Measurements from ENCODE around the gene MSGN1. TPM values are rescaled to one million over a fixed set of nuclear protein-coding genes. Genes with fewer than 3 reads are reported as not detected.

Gene MSGN1, protein sequence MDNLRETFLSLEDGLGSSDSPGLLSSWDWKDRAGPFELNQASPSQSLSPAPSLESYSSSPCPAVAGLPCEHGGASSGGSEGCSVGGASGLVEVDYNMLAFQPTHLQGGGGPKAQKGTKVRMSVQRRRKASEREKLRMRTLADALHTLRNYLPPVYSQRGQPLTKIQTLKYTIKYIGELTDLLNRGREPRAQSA
- not detected for total RNA-seq

DNA sequence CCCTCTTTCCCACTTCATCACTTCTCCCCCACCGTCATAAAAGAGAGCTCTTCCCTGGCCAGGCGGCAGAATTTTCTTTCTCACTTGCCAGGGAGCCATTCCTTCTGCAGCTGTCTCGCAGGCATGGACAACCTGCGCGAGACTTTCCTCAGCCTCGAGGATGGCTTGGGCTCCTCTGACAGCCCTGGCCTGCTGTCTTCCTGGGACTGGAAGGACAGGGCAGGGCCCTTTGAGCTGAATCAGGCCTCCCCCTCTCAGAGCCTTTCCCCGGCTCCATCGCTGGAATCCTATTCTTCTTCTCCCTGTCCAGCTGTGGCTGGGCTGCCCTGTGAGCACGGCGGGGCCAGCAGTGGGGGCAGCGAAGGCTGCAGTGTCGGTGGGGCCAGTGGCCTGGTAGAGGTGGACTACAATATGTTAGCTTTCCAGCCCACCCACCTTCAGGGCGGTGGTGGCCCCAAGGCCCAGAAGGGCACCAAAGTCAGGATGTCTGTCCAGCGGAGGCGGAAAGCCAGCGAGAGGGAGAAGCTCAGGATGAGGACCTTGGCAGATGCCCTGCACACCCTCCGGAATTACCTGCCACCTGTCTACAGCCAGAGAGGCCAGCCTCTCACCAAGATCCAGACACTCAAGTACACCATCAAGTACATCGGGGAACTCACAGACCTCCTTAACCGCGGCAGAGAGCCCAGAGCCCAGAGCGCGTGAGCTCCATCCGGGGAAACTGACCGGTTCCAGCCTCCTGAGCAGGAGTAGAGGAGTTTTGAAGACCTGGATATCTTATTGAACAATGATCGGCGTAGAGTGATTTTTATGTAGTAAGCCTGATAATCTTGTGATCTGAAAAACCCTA is at the start of gene MSGN1:
Gene MSGN1, plus strand, starts transcription at position 65 of the 850 bp plus-strand sequence. Its CDS starts 59 bp downstream, at position 124.
- Mint-ChIP-seq H3K4me3 (no peak within 1 kb of the TSS), H3K27me3 (ENCODE audit: low read depth) (peaks cover 5% of the 10 kb centered on the region), H3K4me1 (ENCODE audit: low read depth) (peaks cover under 1% of the 10 kb centered on the region), H3K36me3 (ENCODE audit: insufficient read depth) (no peaks in the 10 kb centered on the region), H3K9me3 (no peaks in the 10 kb centered on the region)
- DNase-seq (no peak), ATAC-seq (no peak)

DNA sequence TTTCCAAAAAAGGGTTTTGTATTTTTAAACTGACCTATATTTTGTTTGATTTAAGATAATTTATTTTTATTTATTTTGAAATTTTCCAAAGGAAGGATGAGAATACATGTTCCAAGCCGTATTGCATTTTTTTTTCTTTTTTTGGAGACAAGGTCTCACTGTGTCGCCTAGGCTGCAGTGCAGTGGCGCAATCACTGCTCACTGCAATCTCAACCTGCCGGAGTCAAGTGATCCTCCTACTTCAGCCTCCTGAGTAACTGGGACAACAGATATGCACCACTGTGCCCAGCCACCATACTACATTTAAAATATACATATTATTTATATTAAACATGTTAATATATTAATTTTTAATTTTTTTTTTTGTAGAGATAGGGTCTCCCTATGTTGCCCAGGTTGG is 47.4 kb upstream of the MSGN1 start:
- Mint-ChIP-seq H3K9me3 (no peaks in the 10 kb centered on the region), H3K27me3 (ENCODE audit: low read depth) (no peaks in the 10 kb centered on the region), H3K4me3 (no peak overlapping the region), H3K36me3 (ENCODE audit: insufficient read depth) (peaks cover 12% of the 10 kb centered on the region), H3K4me1 (ENCODE audit: low read depth) (no peaks in the 10 kb centered on the region)
- DNase-seq = no peak
- ATAC-seq = no peak

DNA sequence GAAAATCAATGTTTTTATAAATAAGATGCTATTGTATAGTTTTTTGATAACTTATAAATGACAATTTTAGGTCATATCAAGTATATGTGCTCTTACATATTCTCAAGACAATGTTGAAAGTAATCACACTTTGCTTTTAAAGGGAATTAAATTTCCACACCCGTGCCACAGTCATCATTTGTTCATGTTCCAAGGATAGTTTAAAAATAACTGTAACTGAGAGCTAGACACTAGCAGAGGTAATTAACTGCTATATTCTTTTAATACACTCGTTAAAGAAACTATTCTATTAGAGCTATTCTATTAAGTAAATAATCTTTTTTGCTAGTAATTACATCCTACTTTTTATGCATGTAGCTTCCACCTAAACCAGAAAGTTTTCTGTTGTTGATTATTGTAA is 44.3 kb upstream of the MSGN1 start:
- Mint-ChIP-seq H3K4me1 (ENCODE audit: low read depth) (no peaks in the 10 kb centered on the region), H3K4me3 (no peak overlapping the region), H3K36me3 (ENCODE audit: insufficient read depth) (peaks cover 16% of the 10 kb centered on the region), H3K27me3 (ENCODE audit: low read depth) (no peaks in the 10 kb centered on the region), H3K9me3 (no peaks in the 10 kb centered on the region)
- DNase-seq (no peak), ATAC-seq (no peak)

DNA sequence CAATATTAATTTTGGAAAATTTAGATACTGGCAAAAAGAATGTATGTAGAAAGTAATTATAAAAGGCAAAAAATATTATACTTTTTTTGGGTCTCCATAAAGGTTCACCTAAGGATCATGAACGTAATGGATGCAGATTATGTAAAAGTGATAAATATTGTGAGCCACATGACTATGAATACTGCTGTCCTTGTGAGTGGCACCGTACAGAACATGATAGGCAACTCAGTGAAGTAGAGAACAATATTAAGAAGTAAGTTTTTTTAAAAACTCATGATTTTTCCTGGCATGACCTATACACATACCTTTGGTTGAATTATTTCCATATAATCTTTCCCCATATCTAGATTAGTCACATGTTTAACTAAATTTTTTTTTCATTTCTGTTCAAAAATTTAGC is 43.7 kb upstream of the MSGN1 start:
- ATAC-seq (no peak), DNase-seq (no peak)
- no peaks in the 10 kb centered on the region for H3K9me3 Mint-ChIP-seq
- H3K4me1 Mint-ChIP-seq (ENCODE audit: low read depth) = no peaks in the 10 kb centered on the region
- no peaks in the 10 kb centered on the region for H3K27me3 Mint-ChIP-seq (ENCODE audit: low read depth)
- H3K36me3 Mint-ChIP-seq (ENCODE audit: insufficient read depth) = peaks cover 13% of the 10 kb centered on the region
- H3K4me3 Mint-ChIP-seq = no peak overlapping the region

DNA sequence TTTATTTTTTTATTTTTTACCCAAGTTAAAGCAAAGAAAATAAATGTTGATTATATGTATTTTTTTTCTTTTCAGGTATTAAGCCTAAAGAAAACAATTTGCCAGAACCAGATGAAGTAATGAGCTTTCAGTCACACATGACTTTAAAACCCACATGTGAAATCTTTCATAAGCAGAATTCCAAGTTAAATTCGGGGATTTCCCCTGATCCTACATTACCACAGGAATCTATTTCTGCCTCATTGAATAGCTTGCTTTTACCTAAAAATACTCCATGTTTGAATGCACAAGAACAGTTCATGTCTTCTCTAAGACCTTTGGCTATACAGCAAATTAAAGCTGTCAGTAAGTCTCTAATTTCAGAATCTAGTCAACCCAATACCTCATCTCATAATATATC is 35.7 kb upstream of the MSGN1 start:
- Mint-ChIP-seq H3K9me3 (no peaks in the 10 kb centered on the region), H3K4me1 (ENCODE audit: low read depth) (no peaks in the 10 kb centered on the region), H3K4me3 (no peak overlapping the region), H3K36me3 (ENCODE audit: insufficient read depth) (peaks cover 21% of the 10 kb centered on the region), H3K27me3 (ENCODE audit: low read depth) (no peaks in the 10 kb centered on the region)
- ATAC-seq (no peak), DNase-seq (no peak)

DNA sequence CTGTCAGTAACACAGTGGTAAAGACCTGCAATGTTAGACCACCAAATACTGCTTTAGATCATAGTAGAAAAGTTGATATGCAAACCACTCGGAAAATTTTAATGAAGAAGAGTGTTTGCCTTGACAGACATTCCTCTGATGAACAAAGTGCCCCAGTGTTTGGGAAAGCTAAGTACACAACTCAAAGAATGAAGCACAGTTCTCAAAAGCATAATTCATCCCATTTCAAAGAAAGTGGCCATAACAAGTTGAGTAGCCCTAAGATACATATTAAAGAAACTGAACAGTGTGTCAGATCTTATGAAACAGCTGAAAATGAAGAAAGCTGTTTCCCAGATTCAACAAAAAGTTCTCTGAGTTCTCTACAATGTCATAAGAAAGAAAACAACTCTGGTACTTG is 34.8 kb upstream of the MSGN1 start:
- H3K36me3 Mint-ChIP-seq (ENCODE audit: insufficient read depth) = peaks cover 19% of the 10 kb centered on the region
- no peaks in the 10 kb centered on the region for H3K27me3 Mint-ChIP-seq (ENCODE audit: low read depth)

DNA sequence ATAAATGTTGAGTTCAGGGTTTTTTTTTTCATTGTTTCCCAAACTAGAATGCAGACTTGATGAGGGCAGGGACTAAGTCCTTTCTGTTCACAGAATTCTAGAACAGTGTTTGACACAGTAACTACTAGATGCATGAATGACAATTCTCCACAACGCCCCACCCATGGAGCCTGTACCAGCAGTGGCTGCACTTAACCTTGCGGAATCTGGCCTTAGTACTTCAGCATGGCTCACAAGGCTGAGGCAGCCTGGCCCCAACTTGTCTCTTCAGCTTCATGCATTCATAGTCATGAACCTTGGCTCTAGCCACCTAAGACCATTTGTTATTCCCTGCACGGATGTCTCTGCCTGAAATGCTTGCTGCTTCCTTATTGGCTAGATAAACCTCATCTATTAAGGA is 29.5 kb upstream of the MSGN1 start:
- Mint-ChIP-seq H3K4me3 (no peak overlapping the region), H3K4me1 (ENCODE audit: low read depth) (no peaks in the 10 kb centered on the region), H3K9me3 (no peaks in the 10 kb centered on the region), H3K27me3 (ENCODE audit: low read depth) (peaks cover 11% of the 10 kb centered on the region), H3K36me3 (ENCODE audit: insufficient read depth) (peaks cover 6% of the 10 kb centered on the region)
- DNase-seq (no peak), ATAC-seq (no peak)

More for the DNA sequence above, 34.8 kb upstream of the MSGN1 start:
- no peaks in the 10 kb centered on the region for H3K9me3 Mint-ChIP-seq
- H3K4me1 Mint-ChIP-seq (ENCODE audit: low read depth) = no peaks in the 10 kb centered on the region
- DNase-seq = no peak
- H3K4me3 Mint-ChIP-seq = no peak overlapping the region
- no peak for ATAC-seq

DNA sequence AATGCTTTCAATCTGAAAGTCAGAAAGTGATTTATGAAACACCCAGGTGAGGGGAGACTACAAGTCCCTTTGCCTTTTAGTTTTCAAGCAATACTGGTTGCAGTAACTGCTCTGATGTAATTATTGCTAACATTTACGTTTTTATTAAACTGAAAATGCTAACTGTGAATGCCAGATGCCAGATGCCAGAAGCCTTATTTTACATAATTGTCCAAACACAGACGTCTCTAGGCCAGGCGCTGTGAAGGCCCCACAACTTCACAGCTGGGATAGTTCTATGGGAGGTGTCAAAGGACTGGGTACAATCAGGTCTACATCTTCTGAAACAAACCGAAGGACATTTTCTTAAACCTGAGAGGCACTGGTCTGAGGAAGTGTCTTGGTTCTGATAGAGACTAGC is 27.5 kb upstream of the MSGN1 start:
- Mint-ChIP-seq H3K4me3 (no peak overlapping the region), H3K36me3 (ENCODE audit: insufficient read depth) (no peaks in the 10 kb centered on the region), H3K4me1 (ENCODE audit: low read depth) (no peaks in the 10 kb centered on the region), H3K27me3 (ENCODE audit: low read depth) (peaks cover 17% of the 10 kb centered on the region), H3K9me3 (no peaks in the 10 kb centered on the region)
- no peak for DNase-seq
- ATAC-seq = no peak

DNA sequence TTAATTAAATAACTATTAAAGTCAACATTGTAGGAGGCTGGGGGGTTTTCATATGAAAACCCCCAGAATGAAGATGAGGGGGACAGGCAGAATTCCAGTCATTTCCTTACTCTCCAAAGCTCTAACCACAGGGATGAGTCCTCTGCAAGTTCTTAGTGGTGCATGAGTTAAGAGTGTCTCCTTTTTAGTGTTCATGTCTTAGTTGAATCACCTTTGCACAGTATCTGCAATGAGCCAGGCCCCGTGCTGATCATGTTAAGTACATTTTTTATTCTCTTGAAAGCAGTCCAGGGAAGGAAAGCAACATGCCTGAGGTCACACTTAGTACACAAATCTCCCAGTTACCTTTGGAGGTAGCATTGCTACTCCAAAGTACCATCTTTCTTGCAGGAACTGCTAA is 25.7 kb upstream of the MSGN1 start:
- Mint-ChIP-seq H3K27me3 (ENCODE audit: low read depth) (peaks cover 22% of the 10 kb centered on the region), H3K36me3 (ENCODE audit: insufficient read depth) (no peaks in the 10 kb centered on the region), H3K9me3 (no peaks in the 10 kb centered on the region), H3K4me3 (no peak overlapping the region), H3K4me1 (ENCODE audit: low read depth) (no peaks in the 10 kb centered on the region)
- ATAC-seq (no peak), DNase-seq (no peak)

DNA sequence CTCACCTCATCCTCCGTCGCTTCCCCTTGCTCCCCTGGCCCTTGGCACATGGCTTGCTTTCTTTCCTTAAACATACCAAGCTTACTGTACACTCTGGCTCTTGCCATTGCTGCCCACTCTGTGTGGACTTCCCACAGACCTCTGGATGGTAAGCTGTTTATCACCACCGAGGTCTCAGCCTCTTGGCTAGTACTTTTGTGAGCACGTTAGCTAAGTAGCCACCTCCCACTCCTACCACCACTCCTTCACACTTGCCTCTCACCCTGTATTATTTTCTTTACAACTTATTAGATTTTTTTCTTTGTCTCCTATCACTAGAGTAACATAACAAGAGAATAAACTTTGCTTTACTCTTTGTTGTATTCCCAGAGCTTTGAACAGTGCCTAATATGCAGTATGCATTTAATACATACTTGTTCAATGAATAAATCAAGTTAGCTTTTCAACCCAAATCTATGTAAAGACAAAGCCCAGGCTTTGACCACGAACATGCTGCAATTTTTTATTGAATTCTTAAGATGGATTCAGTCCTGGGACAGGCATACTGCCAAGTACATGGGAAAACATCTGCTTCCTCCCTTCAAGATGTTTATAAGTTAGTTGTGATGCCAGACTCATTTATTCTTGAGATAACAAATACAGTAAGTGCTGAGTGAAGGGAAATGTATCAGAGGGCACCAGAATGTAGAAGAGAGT is 25.0 kb upstream of the MSGN1 start:
- H3K36me3 Mint-ChIP-seq (ENCODE audit: insufficient read depth) = no peaks in the 10 kb centered on the region
- DNase-seq (no peak), ATAC-seq (no peak)
- H3K27me3 Mint-ChIP-seq (ENCODE audit: low read depth) = peaks cover 23% of the 10 kb centered on the region
- no peaks in the 10 kb centered on the region for H3K4me1 Mint-ChIP-seq (ENCODE audit: low read depth)
- no peaks in the 10 kb centered on the region for H3K9me3 Mint-ChIP-seq
- no peak overlapping the region for H3K4me3 Mint-ChIP-seq

DNA sequence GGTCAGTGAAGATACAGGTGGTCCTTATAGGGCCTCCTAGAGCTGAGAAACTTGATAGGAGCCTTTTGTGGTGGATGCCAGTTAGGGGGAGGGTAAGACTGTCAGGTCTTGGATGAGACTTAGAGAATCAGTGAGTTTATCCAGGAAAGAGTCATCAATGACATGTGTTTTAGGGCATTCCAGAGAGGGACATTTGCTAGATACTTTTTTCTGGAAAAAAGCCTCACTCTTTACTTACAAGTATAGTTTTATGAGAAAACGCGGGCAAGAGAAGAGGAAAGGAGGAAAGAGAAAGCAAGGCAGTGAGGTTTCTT is 24.5 kb upstream of the MSGN1 start:
- Mint-ChIP-seq H3K9me3 (no peaks in the 10 kb centered on the region), H3K4me1 (ENCODE audit: low read depth) (no peaks in the 10 kb centered on the region), H3K27me3 (ENCODE audit: low read depth) (peaks cover 25% of the 10 kb centered on the region), H3K36me3 (ENCODE audit: insufficient read depth) (no peaks in the 10 kb centered on the region), H3K4me3 (no peak overlapping the region)
- no peak for ATAC-seq
- no peak for DNase-seq

DNA sequence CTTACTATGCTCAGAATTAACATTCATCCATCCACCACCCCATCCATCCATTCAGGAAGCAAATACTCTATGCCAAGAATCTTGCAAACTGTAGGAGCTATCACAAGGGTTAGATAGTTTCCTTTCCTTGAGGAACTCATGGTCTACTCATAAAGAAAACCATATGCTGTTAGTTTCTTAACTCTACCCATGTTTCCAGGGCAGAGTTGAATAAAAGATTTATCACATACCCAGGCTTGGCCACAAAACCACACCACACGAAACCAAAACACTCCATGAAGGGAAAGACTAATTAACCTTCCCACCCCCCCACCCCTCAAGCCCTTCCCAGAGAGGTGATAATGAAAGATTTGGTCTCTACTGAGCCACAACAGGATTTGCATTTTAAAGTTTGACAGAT is 23.7 kb upstream of the MSGN1 start:
- H3K27me3 Mint-ChIP-seq (ENCODE audit: low read depth) = peaks cover 25% of the 10 kb centered on the region
- no peaks in the 10 kb centered on the region for H3K36me3 Mint-ChIP-seq (ENCODE audit: insufficient read depth)
- no peaks in the 10 kb centered on the region for H3K4me1 Mint-ChIP-seq (ENCODE audit: low read depth)
- ATAC-seq = no peak
- DNase-seq = no peak
- no peaks in the 10 kb centered on the region for H3K9me3 Mint-ChIP-seq
- no peak overlapping the region for H3K4me3 Mint-ChIP-seq

DNA sequence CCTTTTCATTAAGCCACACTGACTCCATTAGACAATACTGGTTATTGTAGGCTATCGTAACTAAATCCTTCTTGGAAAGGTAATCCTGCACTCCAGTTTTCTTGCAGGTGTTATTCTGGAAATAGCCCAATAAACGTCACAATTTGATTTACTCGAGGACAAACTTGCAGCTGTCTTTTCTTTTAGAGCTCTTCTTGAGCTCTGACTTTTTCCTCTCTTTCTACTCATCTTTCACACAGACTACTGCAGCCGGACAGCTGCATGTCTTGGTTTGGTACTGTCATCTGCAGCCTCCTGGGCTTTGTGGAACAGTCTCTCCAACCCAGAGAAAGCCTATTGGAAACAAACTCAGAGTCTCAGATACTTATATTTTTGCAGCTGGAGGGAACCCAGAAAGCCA is 23.0 kb upstream of the MSGN1 start:
- H3K9me3 Mint-ChIP-seq = no peaks in the 10 kb centered on the region
- no peaks in the 10 kb centered on the region for H3K36me3 Mint-ChIP-seq (ENCODE audit: insufficient read depth)
- peaks cover 25% of the 10 kb centered on the region for H3K27me3 Mint-ChIP-seq (ENCODE audit: low read depth)
- ATAC-seq = no peak
- H3K4me1 Mint-ChIP-seq (ENCODE audit: low read depth) = no peaks in the 10 kb centered on the region
- H3K4me3 Mint-ChIP-seq = no peak overlapping the region
- no peak for DNase-seq

DNA sequence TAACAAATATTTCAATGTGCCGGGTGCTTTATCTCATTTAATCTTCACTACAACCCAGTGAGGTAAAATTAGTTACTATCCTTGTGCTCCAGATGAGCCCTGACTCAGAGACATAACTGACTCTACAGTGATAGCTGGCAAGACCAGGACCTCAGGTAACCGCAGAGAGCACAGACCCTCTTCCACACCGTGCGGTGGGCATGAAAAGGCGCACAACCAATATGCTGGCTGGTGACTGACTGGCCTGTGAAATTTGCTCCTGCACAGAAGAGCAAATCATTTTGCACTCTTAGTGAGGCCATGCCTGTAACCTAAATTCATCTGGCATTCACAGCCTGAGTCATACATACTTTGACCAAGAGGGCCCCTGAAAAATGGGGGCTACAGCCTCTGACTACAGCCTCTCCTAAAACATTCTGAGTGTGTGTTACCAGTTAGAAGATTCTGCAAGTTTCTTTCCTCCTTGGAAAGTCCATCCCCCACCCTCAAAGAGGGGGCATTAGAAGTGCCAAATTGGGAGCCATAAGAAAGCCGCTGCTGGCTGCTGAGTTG is 22.4 kb upstream of the MSGN1 start:
- ATAC-seq (no peak), DNase-seq (no peak)
- Mint-ChIP-seq H3K36me3 (ENCODE audit: insufficient read depth) (no peaks in the 10 kb centered on the region), H3K4me3 (no peak overlapping the region), H3K27me3 (ENCODE audit: low read depth) (peaks cover 25% of the 10 kb centered on the region), H3K9me3 (no peaks in the 10 kb centered on the region), H3K4me1 (ENCODE audit: low read depth) (no peaks in the 10 kb centered on the region)

DNA sequence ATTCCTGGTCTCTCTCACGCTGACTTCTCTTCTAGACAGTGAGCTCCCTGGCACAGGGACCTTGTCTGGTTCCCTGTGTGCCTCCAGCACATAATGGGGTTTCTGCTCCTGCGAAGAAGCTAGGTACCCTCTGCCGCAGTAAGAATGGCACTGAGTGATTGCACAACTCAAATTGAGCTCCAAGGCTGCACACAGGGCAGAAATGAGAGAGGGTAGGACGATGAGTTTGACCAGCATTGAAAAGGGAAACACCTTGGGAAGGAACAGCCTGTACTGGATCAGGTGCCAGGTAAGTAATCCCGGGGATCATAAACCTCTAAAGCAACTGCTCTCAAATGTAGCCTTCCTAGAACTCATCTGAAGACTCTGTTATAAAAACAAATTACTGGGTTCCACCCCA is 21.0 kb upstream of the MSGN1 start:
- no peak overlapping the region for H3K4me3 Mint-ChIP-seq
- H3K27me3 Mint-ChIP-seq (ENCODE audit: low read depth) = peaks cover 25% of the 10 kb centered on the region
- no peak for ATAC-seq

More for the DNA sequence above, 21.0 kb upstream of the MSGN1 start:
- H3K36me3 Mint-ChIP-seq (ENCODE audit: insufficient read depth) = no peaks in the 10 kb centered on the region
- no peaks in the 10 kb centered on the region for H3K4me1 Mint-ChIP-seq (ENCODE audit: low read depth)
- no peaks in the 10 kb centered on the region for H3K9me3 Mint-ChIP-seq
- no peak for DNase-seq

Measured in activated T-cell treated with anti-CD3 and anti-CD28 coated beads, Interleukin-2, amount 50 U/mL, for 4 hours (primary cell).